ENCODE measurements around the gene CDRT15.

The CDRT15 gene

DNA sequence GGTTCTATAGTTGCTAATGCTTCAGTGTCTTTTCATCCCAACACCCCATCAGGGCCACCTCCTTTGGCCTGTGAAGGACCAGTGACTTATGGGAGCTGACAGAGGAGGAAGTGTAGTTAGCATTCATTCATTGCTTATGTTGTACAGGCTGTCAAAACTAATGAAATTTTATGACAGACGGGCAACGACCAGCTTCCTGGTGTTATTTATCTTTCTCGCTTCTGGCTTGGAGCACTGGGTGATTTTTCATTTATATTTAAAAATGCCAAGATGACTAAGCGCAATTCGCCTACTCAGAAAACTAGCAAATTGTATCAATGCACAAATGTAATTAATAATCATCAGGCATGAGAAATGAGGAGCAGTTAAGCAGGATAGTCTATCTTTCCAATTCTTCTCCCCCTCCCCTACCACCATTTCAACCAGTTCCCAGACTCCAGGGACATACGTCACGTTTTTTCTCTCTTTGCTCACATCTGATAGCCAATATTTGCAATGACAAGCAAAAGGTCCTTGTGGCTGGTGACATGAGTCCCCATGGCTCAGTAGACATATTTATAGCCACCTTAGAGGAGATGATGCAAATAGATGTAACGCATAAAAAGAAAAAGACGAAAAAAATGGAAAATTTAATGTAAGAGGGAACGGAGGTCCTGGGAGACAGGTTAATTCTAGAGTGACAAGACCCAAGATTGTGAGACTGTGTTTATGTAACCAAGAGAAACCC lies 11.2 kb downstream of the CDRT15 start:
- no peak overlapping the region for H3K4me3 ChIP-seq (ENCODE audit: low read length)
- TF ChIP-seq ZNF274 (IDR thresholded peaks at IDR 0.05; ENCODE audit: low read depth, low read length): no peak

DNA sequence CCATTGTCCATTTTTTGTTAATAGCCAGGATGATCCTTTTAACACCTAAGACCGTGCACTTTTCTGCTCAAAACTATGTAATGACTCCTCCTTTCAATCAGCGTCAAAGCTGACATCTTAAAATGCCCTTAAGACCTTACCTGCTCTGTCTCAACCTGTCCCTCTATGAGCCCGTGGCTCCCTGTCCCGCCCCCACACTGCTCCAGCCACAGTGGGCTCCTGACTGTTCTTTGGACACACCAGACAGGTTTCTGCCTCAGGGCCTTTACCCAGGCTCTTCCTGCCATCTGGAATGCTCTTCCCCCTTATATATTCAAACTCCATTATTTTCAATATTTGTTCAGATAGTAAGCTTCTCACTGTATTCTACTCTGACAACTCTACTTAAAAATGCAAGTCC lies 14.1 kb downstream of the CDRT15 start:
- no peak overlapping the region for H3K4me3 ChIP-seq (ENCODE audit: low read length)
- TF ChIP-seq ZNF274 (IDR thresholded peaks at IDR 0.05; ENCODE audit: low read depth, low read length): no peak

DNA sequence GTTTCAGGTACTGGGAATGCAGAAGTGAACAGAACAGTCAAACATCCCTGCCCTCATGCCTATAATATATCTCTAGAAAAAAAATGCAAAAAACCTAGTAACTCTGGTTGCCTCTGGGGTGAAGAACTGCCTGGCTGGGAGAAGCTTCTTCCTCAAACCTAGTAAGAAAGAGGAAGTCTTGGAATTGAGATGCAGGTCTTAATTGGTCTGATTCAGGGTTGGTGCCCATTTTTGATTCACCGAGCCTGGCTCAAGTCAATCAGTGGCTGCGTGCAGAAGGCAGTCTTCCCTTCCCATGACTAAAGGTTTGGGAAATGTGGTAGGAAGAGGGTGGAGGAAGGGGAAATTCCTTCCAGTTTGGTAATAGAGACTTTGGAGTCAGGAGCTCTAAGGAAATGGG lies 22.4 kb downstream of the CDRT15 start:
- H3K4me3 ChIP-seq (ENCODE audit: low read length): no peak overlapping the region
- no peak for TF ChIP-seq ZNF274 (IDR thresholded peaks at IDR 0.05; ENCODE audit: low read depth, low read length)

DNA sequence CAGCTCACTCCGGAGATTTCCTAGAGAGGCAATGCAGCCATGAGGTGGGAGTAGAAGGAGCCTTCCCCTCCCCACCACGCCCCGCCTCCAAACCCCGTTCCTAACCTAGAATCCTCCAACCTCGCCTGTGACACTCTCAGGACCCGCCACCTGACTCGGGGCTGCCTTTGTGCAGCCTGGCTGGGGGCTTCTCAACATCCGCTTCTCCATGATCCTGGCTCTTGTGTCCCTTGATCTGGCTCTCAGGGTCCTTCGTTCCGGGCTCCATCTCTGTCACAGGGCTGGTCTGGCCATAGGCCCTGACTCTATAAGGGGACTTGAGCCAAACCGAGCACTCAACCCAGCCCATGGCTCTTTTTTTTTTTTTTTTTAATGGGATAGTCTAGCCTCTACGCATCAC lies 24.3 kb downstream of the CDRT15 start:
- H3K4me3 ChIP-seq (ENCODE audit: low read length): no peak overlapping the region
- no peak for TF ChIP-seq ZNF274 (IDR thresholded peaks at IDR 0.05; ENCODE audit: low read depth, low read length)

DNA sequence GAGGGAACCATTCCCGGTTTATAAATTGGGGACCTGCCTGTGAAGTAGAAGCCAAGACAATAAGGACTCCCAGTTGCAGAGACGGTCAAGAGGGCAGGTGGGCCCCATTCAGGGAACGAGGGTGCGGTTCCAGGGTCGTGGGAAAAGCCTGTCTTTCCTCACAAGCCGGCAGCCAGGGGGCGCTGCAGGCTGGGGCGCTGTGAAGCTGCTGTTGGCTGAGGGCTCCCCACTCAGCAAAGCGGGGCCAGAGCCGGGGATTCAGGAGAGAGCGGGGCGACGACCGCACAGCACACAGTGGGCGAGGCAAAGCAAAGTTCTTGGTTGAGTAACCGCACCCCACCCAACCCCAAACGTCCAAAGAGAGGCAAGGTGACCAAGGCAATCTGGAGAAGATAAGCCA lies 24.9 kb downstream of the CDRT15 start:
- TF ChIP-seq ZNF274 (IDR thresholded peaks at IDR 0.05; ENCODE audit: low read depth, low read length): no peak
- no peak overlapping the region for H3K4me3 ChIP-seq (ENCODE audit: low read length)

DNA sequence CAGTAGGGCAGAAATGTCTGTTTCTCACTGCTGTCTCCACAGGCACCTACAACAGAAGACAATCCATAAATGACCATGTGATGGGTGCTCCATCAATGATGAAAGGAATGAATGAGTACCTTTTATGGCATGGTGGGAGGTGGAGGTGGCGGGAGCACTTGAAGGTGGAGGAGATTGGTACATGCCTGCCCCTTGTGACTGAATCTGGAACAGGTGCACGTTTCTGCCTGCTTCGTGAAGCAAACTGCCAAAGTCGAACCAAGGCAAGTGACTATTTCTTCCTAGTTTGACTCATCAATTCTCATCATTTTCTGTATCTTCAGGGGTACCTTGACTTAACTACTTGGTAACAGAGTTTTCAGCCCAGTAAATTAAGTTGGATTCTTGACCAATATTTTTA lies 25.4 kb downstream of the CDRT15 start:
- no peak for TF ChIP-seq ZNF274 (IDR thresholded peaks at IDR 0.05; ENCODE audit: low read depth, low read length)
- H3K4me3 ChIP-seq (ENCODE audit: low read length): no peak overlapping the region

DNA sequence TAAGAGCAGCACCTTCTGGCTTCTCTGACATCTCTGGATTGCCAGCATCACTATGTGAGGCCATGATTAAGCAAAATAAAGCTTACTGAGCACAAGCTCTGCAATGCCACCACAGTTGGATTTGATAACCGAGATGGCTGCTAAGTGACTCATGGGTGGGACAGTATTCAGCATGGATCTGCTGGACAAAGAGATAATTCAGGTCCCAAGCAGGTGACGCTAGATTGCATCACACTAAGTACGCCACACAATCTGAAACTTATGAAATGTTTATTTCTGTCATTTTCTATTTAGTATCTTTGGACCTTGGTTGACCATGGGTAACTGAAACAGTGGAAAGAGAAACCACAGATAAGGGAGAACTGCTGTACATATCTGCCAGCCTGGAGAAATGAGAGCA lies 27.4 kb downstream of the CDRT15 start:
- no peak overlapping the region for H3K4me3 ChIP-seq (ENCODE audit: low read length)
- TF ChIP-seq ZNF274 (IDR thresholded peaks at IDR 0.05; ENCODE audit: low read depth, low read length): no peak

DNA sequence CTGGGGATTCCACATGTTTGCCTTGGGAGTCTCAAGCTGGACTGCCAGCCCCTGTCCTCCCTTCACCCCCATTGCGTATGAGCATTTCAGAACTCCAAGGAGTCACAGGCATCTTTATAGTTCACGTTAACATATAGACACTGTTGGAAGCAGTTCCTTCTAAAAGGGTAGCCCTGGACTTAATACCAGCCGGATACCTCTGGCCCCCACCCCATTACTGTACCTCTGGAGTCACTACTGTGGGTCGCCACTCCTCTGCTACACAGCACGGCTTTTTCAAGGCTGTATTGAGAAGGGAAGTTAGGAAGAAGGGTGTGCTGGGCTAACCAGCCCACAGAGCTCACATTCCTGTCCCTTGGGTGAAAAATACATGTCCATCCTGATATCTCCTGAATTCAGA lies 28.9 kb downstream of the CDRT15 start:
- no peak overlapping the region for H3K4me3 ChIP-seq (ENCODE audit: low read length)
- no peak for TF ChIP-seq ZNF274 (IDR thresholded peaks at IDR 0.05; ENCODE audit: low read depth, low read length)

DNA sequence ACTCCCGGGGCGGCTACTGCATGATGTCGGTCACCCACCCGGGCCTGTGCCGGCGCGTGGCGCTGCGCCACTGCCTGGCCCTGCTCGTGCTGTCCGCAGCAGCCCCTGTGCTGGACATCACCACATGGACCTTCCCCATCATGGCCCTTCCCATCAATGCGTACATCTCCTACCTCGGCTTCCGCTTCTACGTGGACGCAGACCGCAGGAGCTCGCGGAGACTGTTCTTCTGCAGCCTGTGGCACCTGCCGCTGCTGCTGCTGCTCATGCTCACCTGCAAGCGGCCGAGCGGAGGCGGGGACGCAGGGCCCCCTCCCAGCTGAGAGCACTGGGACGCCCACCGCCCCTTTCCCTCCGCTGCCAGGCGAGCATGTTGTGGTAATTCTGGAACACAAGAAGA lies 29.8 kb downstream of the CDRT15 start:
- no peak for TF ChIP-seq ZNF274 (IDR thresholded peaks at IDR 0.05; ENCODE audit: low read depth, low read length)
- no peak overlapping the region for H3K4me3 ChIP-seq (ENCODE audit: low read length)

DNA sequence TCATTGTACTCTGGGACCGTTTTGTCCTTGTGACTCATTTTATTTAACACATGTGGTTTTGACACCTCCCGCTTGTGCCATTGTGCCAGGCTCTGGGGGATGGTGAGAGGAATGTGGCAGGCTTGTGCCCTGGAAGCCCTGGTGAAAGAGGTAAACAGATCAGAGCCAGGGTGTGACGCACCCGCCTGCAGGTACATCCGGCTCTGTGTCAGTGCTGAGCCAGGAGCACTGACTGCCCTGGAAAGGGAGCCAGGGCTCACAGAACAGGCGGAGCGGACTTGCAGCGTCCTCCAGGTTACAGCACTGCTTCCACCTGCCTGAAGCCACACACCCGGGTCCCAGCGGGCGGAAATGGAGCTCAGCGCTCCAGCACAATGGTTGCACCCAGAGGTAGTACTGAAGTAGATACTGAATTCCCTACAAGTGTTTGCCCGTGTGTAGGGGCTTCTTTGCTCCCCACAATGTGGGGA lies 30.6 kb downstream of the CDRT15 start:
- no peak for TF ChIP-seq ZNF274 (IDR thresholded peaks at IDR 0.05; ENCODE audit: low read depth, low read length)
- H3K4me3 ChIP-seq (ENCODE audit: low read length): no peak overlapping the region

DNA sequence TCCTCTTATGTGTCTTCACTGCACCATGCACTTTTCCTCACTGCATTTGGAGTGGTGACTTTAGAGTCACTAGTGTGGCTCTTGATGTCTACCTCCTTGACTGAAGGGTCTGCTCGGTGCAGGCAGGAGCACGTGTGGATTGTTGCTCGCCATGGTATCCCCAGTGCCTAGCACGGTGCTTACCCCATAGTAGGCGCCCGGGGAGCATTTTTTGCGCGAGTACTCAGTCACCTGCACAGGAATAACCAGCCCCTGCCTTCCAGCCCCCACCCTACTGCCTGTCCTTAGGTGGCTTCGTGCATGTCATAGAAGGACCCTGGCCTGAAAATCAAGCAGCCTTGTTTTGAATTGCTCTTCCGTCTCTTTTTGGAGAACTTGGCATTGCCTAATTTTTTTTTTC lies 31.3 kb downstream of the CDRT15 start:
- no peak for TF ChIP-seq ZNF274 (IDR thresholded peaks at IDR 0.05; ENCODE audit: low read depth, low read length)

DNA sequence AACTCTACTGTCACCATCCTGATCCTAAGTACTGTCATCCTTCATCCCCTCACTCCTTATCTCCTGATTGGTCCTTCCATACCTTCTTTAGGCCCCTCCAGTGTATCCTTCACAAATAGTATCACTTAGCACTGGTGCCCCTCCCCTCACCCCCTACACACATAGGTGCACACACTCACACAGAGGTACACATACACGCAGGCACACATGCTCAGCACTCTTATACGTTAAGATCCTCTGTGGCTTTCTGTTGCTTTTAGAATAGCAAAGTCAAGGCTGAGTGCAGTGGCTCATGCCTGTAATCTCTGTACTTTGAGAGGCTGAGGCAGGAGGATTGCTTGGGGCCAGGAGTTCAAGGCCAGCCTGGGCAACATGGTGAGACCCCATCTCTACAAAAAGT lies 32.1 kb downstream of the CDRT15 start:
- no peak for TF ChIP-seq ZNF274 (IDR thresholded peaks at IDR 0.05; ENCODE audit: low read depth, low read length)
- no peak overlapping the region for H3K4me3 ChIP-seq (ENCODE audit: low read length)

More for the DNA sequence above, 31.3 kb downstream of the CDRT15 start:
- H3K4me3 ChIP-seq (ENCODE audit: low read length): no peak overlapping the region

DNA sequence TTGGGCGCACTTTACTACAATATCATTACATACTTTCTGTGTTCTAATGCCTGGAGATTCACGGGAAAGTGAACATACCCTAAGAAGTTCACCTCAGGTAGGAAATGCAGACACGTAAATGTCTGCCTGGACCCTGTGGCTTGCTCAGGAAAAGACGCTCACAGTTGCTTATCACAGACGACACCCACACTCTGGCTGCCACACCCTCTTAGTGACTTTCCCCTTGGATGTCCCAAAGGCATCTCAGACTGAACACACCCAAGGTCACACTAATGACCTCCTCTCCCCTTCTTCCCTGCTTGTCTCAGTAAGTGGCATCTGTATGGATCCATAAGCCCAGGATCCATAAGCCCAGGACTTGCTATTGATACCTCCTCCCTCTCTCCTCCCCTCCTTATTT lies 32.6 kb downstream of the CDRT15 start:
- no peak overlapping the region for H3K4me3 ChIP-seq (ENCODE audit: low read length)
- no peak for TF ChIP-seq ZNF274 (IDR thresholded peaks at IDR 0.05; ENCODE audit: low read depth, low read length)

DNA sequence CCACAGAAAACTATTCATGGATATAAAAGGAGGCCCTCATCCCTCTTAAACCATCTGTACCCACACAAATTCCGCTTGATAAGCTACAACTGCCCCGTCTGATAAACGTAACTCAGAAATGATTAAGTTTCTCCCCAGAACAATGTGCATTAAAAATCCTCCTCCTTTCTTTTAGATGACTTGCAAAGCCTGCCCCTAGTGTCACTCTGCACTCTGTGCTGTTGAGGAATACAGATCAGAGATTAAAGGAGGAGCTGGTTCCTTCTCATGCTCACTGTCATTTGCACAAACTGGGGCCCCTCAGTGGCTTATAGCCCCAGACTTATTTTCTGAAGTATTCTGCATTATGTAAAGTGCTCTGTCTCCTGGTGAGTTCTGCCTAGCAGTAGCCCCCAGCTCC lies 33.3 kb downstream of the CDRT15 start:
- H3K4me3 ChIP-seq (ENCODE audit: low read length): no peak overlapping the region
- no peak for TF ChIP-seq ZNF274 (IDR thresholded peaks at IDR 0.05; ENCODE audit: low read depth, low read length)

DNA sequence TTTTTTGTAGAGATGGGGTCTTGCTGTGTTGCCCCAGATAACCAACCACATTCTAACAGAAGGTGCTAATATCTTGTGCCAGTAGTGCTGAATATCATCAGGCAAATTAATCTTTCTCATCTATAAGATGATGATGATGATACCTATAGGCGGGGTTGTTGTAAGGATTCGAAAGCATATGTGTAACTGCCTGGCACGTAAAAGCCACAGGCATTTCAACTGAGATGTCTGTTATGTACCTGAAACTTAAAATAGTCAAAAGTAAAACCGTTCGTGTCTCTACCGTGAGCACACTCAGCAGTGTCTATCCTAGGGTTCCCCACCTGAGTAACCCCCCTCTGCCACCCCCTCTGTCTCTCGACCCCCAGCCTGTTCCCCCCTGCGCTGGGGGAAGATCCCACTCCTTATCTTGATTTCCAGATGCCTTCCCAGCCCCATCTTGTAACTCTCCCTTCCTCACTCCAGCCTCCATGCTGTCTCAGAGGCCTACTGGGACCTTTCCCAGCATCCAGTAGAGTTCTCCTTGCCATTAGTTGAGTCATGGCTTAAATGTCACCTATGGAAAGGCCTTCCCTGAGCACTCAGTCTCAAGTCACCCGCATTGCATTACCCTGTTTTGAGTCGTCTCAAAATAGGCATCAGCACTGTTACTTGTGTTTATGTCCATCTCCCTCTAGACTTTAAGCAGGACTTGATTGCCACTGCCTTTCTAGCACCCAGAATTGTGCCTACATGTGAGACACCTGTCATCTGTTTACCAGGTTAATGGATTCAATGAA lies 34.1 kb downstream of the CDRT15 start:
- H3K4me3 ChIP-seq (ENCODE audit: low read length): no peak overlapping the region
- no peak for TF ChIP-seq ZNF274 (IDR thresholded peaks at IDR 0.05; ENCODE audit: low read depth, low read length)
